ENCODE data around the gene EDNRA. TPM values are rescaled to one million over a fixed set of nuclear protein-coding genes. Genes with fewer than 3 reads are reported as not detected.
A peak's percentile ranks its signal among the peaks of the same experiment; 100 is the strongest.

The EDNRA gene
- total RNA-seq, 1 experiment from 2014 or later = not detected

DNA sequence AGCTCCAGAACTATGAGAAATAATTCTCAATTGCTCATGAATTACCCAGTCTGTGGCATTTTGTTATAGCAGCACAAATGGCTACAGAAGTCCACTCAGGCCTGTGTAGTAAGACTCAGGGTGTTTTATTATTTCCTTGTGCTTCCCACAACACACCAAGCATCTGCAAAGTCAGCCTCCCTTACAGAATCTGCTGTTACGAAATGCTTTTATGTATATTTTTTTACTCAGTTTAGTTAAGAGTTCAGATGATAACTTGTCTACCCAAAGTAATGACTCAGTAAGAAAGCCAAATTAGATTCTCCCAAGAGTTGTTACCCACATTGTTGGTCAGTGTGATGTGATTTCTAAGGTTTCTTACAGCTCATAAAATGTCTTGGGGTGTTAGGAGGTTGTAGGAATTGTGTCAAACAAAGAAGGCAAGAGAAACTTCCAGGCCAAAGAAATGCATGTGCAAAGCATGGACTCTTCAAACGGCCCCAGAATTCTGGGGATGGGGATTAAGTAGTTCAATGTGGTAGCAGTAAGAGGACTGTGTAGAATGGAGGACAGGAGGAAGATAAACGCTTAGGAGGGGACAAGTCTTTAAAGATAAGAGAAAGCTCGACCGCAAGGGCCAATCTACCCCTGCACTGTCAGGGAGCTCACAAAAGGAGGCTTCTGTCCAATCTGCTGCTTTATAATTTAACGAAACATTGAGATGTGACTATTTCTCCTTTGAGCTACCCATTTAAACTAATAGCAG is 100.9 kb downstream of the EDNRA start:
- in situ Hi-C loops (cut with HindIII; ENCODE audit: low sequenced_read_pairs) = no loop called here
- DNase-seq (ENCODE audit: low spot score) = no peak

DNA sequence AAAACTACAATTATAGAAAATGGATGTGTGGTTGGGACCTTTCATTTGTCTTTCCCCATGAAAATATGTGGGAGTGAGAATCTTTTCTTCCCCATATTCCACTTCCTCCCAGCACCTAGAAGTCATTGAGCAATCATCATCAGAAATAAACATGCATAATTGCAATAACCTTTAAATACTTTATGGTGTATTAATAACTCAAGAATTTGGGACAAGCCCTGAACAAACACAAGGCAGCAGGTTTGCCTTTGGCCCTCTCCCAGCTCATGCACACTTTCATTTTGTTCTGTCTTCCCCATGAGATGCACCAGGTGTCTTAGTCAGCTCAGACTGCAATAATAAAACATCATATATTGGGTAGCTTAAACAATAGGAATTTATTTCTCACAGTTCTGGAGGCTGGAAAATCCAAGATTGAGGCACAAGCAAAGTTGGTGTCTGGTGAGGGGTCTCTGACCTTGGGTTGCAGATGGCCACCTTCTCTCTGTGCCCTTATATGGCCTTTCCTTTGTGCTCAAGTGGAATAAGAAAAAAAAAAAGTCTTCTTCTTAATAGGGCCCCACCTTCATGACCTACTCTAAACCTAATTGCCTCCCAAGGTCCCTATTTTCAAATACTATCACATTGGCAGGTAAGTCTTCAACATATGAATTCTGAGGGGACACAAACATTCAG is 101.6 kb downstream of the EDNRA start:
- no peak for DNase-seq (ENCODE audit: low spot score)
- in situ Hi-C loops (cut with HindIII; ENCODE audit: low sequenced_read_pairs) = no loop called here

DNA sequence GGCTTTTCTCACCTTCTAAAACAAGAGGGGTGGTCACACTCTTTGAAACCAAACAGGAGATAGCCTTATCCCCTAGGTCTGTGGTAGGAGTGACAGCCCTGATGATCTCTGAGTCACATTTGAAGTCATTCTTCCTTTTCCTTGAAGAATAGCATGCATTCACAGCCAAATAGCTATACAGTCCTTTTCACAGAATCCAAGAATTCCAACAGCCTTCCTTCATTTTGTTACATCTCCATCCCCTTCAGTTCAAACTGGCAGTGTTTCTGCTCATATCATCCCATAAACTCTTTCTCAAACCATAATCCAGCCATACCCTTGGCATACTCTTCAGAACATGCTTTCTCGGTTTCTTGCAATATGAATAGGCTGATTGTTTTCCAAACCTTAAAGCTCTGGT is 103.0 kb downstream of the EDNRA start:
- DNase-seq (ENCODE audit: low spot score) = no peak
- in situ Hi-C loops (cut with HindIII; ENCODE audit: low sequenced_read_pairs) = no loop called here

DNA sequence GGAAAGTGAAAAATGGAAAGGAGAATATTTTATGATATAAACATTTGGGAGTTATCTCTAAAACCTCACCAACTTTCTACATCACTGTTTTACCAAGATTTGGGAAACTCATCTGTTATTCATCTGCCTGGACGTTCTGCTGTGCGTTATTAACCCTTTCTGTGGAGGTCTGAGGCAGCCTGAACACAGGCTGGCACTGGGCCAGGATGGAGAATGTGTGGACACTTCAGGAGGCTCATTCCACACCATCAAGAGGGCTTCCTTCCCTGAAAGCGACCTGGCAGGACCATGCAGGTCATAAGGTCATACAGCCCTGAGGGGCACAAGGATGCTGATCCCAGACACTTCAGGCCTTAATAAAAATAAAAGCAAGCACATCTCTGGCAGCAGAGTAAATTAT is 105.1 kb downstream of the EDNRA start:
- DNase-seq (ENCODE audit: low spot score) = no peak
- in situ Hi-C loops (cut with HindIII; ENCODE audit: low sequenced_read_pairs) = no loop called here

DNA sequence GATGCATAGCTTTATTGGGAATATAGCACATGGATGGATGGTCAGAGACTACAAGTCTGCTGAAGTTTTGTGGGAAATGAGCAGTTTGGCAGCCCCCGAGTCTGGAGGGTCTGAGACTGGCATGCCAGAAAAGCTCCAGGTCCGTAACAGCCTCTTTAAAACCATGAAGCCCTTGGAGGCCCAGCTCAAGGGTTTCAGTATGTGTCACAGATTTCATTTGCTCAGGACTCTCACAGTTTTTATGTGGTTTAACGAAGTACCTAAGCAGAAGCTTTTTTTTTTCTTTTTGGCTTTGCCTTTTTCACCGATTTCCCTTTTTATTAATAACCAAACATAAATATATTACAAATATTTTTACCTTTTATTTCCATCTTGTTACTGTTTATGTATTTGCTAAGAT is 105.7 kb downstream of the EDNRA start:
- in situ Hi-C loops (cut with HindIII; ENCODE audit: low sequenced_read_pairs) = no loop called here
- DNase-seq (ENCODE audit: low spot score) = no peak

DNA sequence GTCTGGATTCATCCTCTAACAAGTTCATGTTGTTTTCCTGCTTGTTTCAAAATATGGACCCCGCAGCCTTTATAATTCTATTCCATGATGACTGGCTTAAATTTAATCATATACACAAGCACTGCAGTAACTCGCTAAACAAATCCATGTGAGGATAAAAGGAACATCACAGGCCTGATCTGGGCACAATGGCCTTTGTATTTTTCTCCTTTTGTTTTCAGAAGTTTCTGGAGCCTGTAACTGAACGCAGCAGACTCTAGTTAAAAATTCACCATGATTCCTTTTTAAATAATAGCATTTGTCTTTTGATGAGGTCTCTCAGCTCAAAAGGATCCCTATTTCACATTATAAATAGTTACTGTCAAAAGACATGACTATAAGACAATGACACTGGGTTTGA is 106.1 kb downstream of the EDNRA start:
- no peak for DNase-seq (ENCODE audit: low spot score)
- in situ Hi-C loops (cut with HindIII; ENCODE audit: low sequenced_read_pairs) = no loop called here

DNA sequence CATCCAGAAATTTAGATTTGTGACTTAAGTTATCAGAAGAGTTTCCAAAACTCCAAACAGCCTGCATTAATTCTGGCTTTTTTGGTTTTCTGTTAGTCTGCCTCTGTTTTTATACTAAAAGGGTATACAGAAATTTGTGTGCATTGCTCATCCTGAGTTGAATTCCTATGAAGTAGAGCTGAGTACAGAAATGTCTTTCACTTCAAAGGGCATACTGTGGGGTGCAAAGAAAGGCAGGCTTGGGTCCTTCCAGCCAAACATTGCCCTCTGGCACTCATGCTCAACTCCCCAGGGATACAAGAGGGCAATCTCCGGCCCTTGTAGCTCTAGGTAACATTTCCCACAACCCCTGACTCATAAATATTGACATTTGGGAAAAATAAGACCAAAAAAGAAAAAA is 108.7 kb downstream of the EDNRA start:
- no peak for DNase-seq (ENCODE audit: low spot score)
- in situ Hi-C loops (cut with HindIII; ENCODE audit: low sequenced_read_pairs) = no loop called here

DNA sequence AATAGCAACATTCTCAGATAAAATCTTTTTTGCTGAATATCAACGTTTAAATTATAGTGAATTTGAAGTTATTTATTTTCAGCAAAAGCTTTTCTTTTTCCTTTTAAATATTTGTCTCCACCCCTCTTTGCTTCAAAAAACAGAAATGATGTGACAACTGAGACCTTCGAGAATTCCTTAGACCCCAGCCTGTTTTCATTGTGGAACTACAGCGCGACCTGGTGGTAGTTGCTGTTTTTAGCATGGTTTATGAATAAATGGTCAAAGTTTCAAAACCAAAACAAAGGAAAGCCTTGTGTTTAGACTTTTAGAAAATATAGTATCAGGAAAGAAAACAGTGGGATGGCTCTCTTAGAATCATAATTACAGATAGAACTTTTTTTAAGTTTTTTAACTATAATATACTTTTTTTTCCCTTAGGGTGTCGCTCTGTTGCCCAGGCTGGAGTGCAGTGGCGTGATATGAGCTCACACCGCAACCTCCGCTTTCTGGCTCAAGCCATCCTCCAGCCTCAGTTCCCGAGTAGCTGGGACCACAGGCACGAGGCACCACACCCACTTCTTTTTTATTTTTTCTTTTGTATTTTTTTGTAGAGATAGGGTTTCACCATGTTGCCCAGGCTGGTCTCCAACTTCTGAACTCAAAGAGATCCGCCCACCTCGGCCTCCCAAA is 109.5 kb downstream of the EDNRA start:
- DNase-seq (ENCODE audit: low spot score) = peak; percentile 33
- in situ Hi-C loops (cut with HindIII; ENCODE audit: low sequenced_read_pairs) = no loop called here

DNA sequence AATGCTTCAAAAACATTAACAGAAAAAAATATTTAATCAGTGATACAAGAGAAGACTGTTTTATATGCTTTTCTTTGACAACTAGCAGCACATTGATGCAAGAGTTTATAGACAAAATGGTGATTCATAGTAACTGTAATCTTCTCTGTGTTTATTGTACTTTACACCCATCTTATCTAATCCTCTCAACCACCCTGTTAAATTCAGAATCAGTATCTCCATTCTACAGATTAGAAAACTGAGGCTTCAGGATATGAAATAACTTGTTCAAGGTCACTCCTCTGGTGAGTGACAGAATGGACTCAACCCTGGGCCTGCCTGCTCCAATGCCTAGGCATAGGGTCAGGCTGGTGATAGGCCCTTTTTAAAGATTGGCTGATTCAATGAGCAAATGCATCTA is 110.2 kb downstream of the EDNRA start:
- in situ Hi-C loops (cut with HindIII; ENCODE audit: low sequenced_read_pairs) = no loop called here
- no peak for DNase-seq (ENCODE audit: low spot score)

DNA sequence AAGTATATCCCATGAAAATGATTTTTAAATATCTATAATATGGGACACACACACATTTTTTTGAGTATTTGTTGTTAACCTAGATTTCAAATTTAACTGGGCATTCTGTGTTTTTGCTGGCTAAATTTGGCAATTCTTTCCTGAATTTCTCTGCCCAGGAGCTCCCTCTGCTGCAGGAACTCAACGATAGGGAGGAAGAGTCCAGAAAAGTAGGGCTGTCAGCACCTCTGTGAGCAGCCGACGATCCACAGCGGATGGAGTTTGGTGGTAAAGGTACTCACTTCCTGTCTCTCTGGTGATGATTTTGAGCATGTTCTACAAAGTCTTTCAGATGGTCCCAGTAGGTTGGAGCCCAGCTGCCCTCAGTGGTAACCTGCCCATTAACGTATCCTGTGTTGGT is 113.2 kb downstream of the EDNRA start:
- in situ Hi-C loops (cut with HindIII; ENCODE audit: low sequenced_read_pairs) = no loop called here
- no peak for DNase-seq (ENCODE audit: low spot score)

Other genes with a start within 250 kb of the EDNRA start
- 19.4 and 20.3 TPM in 2 replicates for gene TMEM184C, start 136.3 kb downstream of the EDNRA start, total RNA-seq (2014; rRNA removed; shearing (Covaris generic))
- 10.5 and 14.6 TPM in 2 replicates for gene PRMT9, start 203.1 kb downstream of the EDNRA start, total RNA-seq (2014; rRNA removed; shearing (Covaris generic))

All from G401 (cell line).